Ishikawa (cell line): ENCODE measurements around the gene RETREG1.

ENCODE experiments used
- CEBPB ChIP-seq: IDR thresholded peaks from 2 replicates; pipeline ENCODE4 v1.6.1; 2012
- CREB1 ChIP-seq: IDR thresholded peaks from 2 replicates; pipeline ENCODE4 v1.6.1; 2012; ENCODE audit warnings: low read depth
- EGR1 ChIP-seq: IDR thresholded peaks from 2 replicates; pipeline ENCODE4 v1.6.1; 2012
- EP300 ChIP-seq: IDR thresholded peaks from 2 replicates; pipeline ENCODE4 v1.6.1; 2012; ENCODE audit warnings: borderline replicate concordance
- FOXM1 ChIP-seq: IDR thresholded peaks from 2 replicates; pipeline ENCODE4 v1.6.1; 2012; ENCODE audit warnings: low read depth, borderline replicate concordance
- MAX ChIP-seq: IDR thresholded peaks from 2 replicates; pipeline ENCODE4 v1.6.1; 2012
- NFIC ChIP-seq: IDR thresholded peaks from 2 replicates; pipeline ENCODE4 v1.6.1; 2012
- RAD21 ChIP-seq: IDR thresholded peaks from 2 replicates; pipeline ENCODE4 v1.6.1; 2012; ENCODE audit warnings: low read depth
- REST ChIP-seq: IDR thresholded peaks from 2 replicates; pipeline ENCODE4 v1.6.1; 2012; ENCODE audit warnings: low read depth, mild to moderate bottlenecking
- TAF1 ChIP-seq: IDR thresholded peaks from 2 replicates; pipeline ENCODE4 v1.6.1; 2012; ENCODE audit warnings: low read depth, mild to moderate bottlenecking
- TCF12 ChIP-seq: IDR thresholded peaks from 2 replicates; pipeline ENCODE4 v1.6.1; 2012; ENCODE audit warnings: low read depth
- TEAD4 ChIP-seq: IDR thresholded peaks from 2 replicates; pipeline ENCODE4 v1.6.1; 2012
- YY1 ChIP-seq: IDR thresholded peaks from 2 replicates; pipeline ENCODE4 v1.6.1; 2012; ENCODE audit warnings: low read depth
- ZBTB7A ChIP-seq: IDR thresholded peaks from 2 replicates; pipeline ENCODE4 v1.6.1; 2012; ENCODE audit warnings: low read depth
- TF ChIP-seq, protein P1 (sequence below): IDR thresholded peaks from 2 replicates; pipeline ENCODE4 v1.6.1; 2012

RETREG1 gene

DNA sequence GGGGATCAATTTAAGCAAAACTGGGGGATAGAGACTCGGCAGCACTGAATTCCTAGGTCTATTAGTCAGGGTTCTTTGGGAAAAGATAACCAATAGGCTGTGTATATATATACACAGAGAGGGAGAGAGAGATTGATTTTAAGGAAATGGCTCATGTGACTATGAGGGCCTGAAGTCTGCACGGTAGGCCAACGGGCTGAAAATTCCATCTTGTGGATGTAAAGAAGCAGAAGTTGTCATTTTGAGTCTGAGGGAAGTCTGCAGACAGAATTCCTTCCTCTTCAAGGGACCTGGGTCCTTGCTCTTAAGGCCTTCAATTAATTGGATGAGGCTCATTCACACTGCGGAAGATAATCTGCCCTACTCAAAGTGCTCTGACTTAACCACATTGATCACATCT is 91.1 kb downstream of the RETREG1 start:
- TF ChIP-seq REST (no peak), EGR1 (no peak), YY1 (no peak), TEAD4 (no peak), TCF12 (no peak), MAX (no peak), EP300 (no peak), ZBTB7A (no peak), TAF1 (no peak), FOXM1 (no peak), RAD21 (no peak)
- TF ChIP-seq, protein P1, sequence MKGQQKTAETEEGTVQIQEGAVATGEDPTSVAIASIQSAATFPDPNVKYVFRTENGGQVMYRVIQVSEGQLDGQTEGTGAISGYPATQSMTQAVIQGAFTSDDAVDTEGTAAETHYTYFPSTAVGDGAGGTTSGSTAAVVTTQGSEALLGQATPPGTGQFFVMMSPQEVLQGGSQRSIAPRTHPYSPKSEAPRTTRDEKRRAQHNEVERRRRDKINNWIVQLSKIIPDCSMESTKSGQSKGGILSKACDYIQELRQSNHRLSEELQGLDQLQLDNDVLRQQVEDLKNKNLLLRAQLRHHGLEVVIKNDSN, result no peak

DNA sequence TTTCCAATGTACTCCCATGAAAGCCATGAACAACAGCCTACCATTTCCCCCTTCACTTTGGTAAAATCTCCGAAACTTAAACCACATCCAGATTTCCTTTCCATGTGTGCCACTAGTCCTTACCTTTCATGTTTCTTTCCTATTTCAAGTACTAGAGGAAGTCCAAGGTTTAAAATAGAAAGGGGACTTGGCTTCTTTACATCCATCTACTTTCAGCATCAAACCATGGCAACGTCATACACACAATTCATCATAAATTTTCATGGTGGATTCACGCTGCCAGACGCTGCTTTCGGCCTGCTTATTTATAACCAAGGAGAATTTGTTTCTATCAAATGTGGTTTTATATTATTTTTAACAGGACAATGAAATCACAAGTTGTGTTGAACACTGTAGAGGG is 92.5 kb downstream of the RETREG1 start:
- TF ChIP-seq CREB1, result no peak
- TF ChIP-seq, protein P1, result no peak
- no peak for TF ChIP-seq MAX
- TF ChIP-seq RAD21, result no peak
- TF ChIP-seq FOXM1, result no peak
- no peak for TF ChIP-seq TAF1
- TF ChIP-seq EP300, result no peak
- no peak for TF ChIP-seq TEAD4
- TF ChIP-seq EGR1, result no peak
- no peak for TF ChIP-seq YY1
- no peak for TF ChIP-seq TCF12

GRCh38 chr5:16521521-16522483 is 95.0 kb downstream of the RETREG1 start:
- TF ChIP-seq NFIC (no peak), REST (no peak), EP300 (no peak), FOXM1 (no peak), TCF12 (no peak), CREB1 (no peak), TEAD4 (no peak), RAD21 (no peak), EGR1 (no peak), ZBTB7A (no peak), YY1 (no peak), MAX (no peak), CEBPB (no peak), TAF1 (no peak)
- TF ChIP-seq, protein P1, result no peak

- TF ChIP-seq EP300, result no peak
- no peak for TF ChIP-seq MAX
- no peak for TF ChIP-seq CREB1
- TF ChIP-seq TEAD4, result no peak
- TF ChIP-seq RAD21, result no peak
- TF ChIP-seq ZBTB7A, result no peak
- TF ChIP-seq REST, result no peak
- TF ChIP-seq YY1, result no peak
- TF ChIP-seq TAF1, result no peak
- TF ChIP-seq EGR1, result no peak
- TF ChIP-seq TCF12, result no peak
- TF ChIP-seq, protein P1, result no peak
- no peak for TF ChIP-seq NFIC
- no peak for TF ChIP-seq CEBPB
- no peak for TF ChIP-seq FOXM1
Observed at GRCh38 chr5:16520841-16521240, 96.0 kb downstream of the RETREG1 start.
